H1 (cell line): ENCODE results near the gene HEATR9. TPM values are rescaled to one million over a fixed set of nuclear protein-coding genes. Genes with fewer than 3 reads are reported as not detected.

Experiments
- CTCF ChIA-PET: fragments of 300-600 bp; sonication (Branson Sonifier 250); formaldehyde crosslinking; loops from one replicate; lab custom pipeline; 2021; ENCODE audit not compliant: partially characterized antibody; lab: Charles Lee
- POLR2A ChIA-PET: fragments of 300-600 bp; sonication (Branson Sonifier 250); formaldehyde crosslinking; loops from one replicate; lab custom pipeline; 2021; ENCODE audit warnings: inconsistent platforms; ENCODE audit not compliant: partially characterized antibody; lab: Charles Lee
- DNase-seq, 2 experiments: peaks; one replicate each; pipeline versions ENCODE4 v3.0.0 to v3.0.0-alpha.2; 2010 to 2022; ENCODE audit warnings: low spot score in 2 of 2, low read depth in 1 of 2, mixed read lengths in 1 of 2
- FAIRE-seq: peaks from 2 replicates; lab custom pipeline; 2011; peaks lifted over from hg19 to GRCh38; lab: Jason Lieb, UNC
- H2AFZ ChIP-seq: 2 replicates; pipeline ENCODE4 v1.8.1; 2012; ENCODE audit warnings: low read length, inconsistent platforms
- H2AK5ac ChIP-seq: 2 replicates; pipeline ENCODE4 v1.6.1; 2013; ENCODE audit warnings: low read depth, low read length
- H2BK120ac ChIP-seq: replicated peaks from 2 replicates; pipeline ENCODE3; 2013; ENCODE audit warnings: low read depth, low read length, inconsistent platforms
- H2BK12ac ChIP-seq: 2 replicates; pipeline ENCODE4 v1.6.1; 2013; ENCODE audit warnings: low read depth, low read length
- H2BK15ac ChIP-seq: 2 replicates; pipeline ENCODE4 v1.6.1; 2013; ENCODE audit warnings: low read length
- H2BK20ac ChIP-seq: 2 replicates; pipeline ENCODE4 v1.6.1; 2013; ENCODE audit warnings: low read length
- H2BK5ac ChIP-seq: 2 replicates; pipeline ENCODE4 v1.6.1; 2013; ENCODE audit warnings: low read depth, low read length
- H3K14ac ChIP-seq: 2 replicates; pipeline ENCODE4 v1.6.1; 2013; ENCODE audit warnings: inconsistent platforms; ENCODE audit not compliant: insufficient read length
- H3K18ac ChIP-seq: 2 replicates; pipeline ENCODE4 v1.6.1; 2013; ENCODE audit warnings: low read length; ENCODE audit errors: extremely low read depth
- H3K23ac ChIP-seq: 2 replicates; pipeline ENCODE4 v1.6.1; 2013; ENCODE audit warnings: inconsistent platforms; ENCODE audit not compliant: insufficient read length
- H3K23me2 ChIP-seq: 2 replicates; pipeline ENCODE4 v1.6.1; 2013; ENCODE audit warnings: low read depth, low read length
- H3K27ac ChIP-seq: 2 replicates; pipeline ENCODE4 v1.6.1; 2011; ENCODE audit warnings: low read depth, low read length, inconsistent platforms
- H3K27me3 ChIP-seq, 4 experiments: replicated peaks in 1 of 4; 1 replicate in 1 of 4; 2 replicates in 3 of 4; pipeline versions ENCODE4 v1.6.1 to v1.8.1; 2011 to 2013; ENCODE audit warnings: low read length in 3 of 4, mild to moderate bottlenecking in 3 of 4, inconsistent platforms in 2 of 4, mixed read lengths in 2 of 4, moderate library complexity in 1 of 4; ENCODE audit not compliant: control insufficient read depth in 3 of 4, insufficient read depth in 3 of 4; ENCODE audit errors: extremely low read depth in 1 of 4
- H3K36me3 ChIP-seq, 4 experiments: 2 replicates each; pipeline versions ENCODE4 v1.6.1 to v1.8.1; 2011 to 2013; ENCODE audit warnings: mild to moderate bottlenecking in 4 of 4, low read length in 3 of 4, moderate library complexity in 2 of 4, control low read depth in 1 of 4, inconsistent platforms in 1 of 4; ENCODE audit not compliant: insufficient read depth in 4 of 4, control insufficient read depth in 2 of 4
- H3K4ac ChIP-seq: replicated peaks from 2 replicates; pipeline ENCODE3; 2013; ENCODE audit warnings: low read length, low read depth, mixed read lengths, inconsistent platforms; ENCODE audit not compliant: insufficient read length
- H3K4me1 ChIP-seq, 4 experiments: replicated peaks in 1 of 4; 1 replicate in 1 of 4; 2 replicates in 3 of 4; pipeline versions ENCODE4 v1.6.1 to v1.8.1; 2011 to 2013; ENCODE audit warnings: low read length in 3 of 4, inconsistent platforms in 2 of 4, mixed read lengths in 1 of 4; ENCODE audit not compliant: insufficient read depth in 4 of 4, control insufficient read depth in 3 of 4
- H3K4me2 ChIP-seq, 2 experiments: 2 replicates each; pipeline versions ENCODE4 v1.6.1 to v1.8.1; 2011 to 2013; ENCODE audit warnings: low read depth in 2 of 2, low read length in 2 of 2, control low read depth in 1 of 2, inconsistent platforms in 1 of 2, mild to moderate bottlenecking in 1 of 2; ENCODE audit not compliant: insufficient read depth in 1 of 2
- H3K4me3 ChIP-seq, 4 experiments: fragments of 200-600, 300-600 bp in 1 of 4; sonication (generic), shearing (Covaris generic), sonication (Bioruptor Twin) in 1 of 4; 2 replicates each; pipeline versions ENCODE4 v1.5.1 to v1.8.1; 2011 to 2016; ENCODE audit warnings: low read length in 4 of 4, low read depth in 3 of 4, control low read depth in 2 of 4, inconsistent platforms in 2 of 4, mild to moderate bottlenecking in 2 of 4, mixed read lengths in 1 of 4, moderate library complexity in 1 of 4; ENCODE audit not compliant: insufficient read depth in 2 of 4; ENCODE audit errors: extremely low read depth in 1 of 4
- H3K56ac ChIP-seq: replicated peaks from 2 replicates; pipeline ENCODE3; 2013; ENCODE audit warnings: low read depth, mild to moderate bottlenecking, mixed read lengths, low read length, inconsistent platforms; ENCODE audit not compliant: insufficient read length
- H3K79me1 ChIP-seq: 2 replicates; pipeline ENCODE4 v1.6.1; 2013; ENCODE audit warnings: low read depth, low read length, control low read depth
- H3K79me2 ChIP-seq, 2 experiments: 2 replicates each; pipeline versions ENCODE4 v1.6.1 to v1.8.1; 2012 to 2013; ENCODE audit warnings: low read length in 2 of 2, mild to moderate bottlenecking in 2 of 2, inconsistent platforms in 1 of 2; ENCODE audit not compliant: insufficient read depth in 2 of 2, control insufficient read depth in 1 of 2
- H3K9ac ChIP-seq, 4 experiments: replicated peaks in 1 of 4; 1 replicate in 1 of 4; 2 replicates in 3 of 4; pipeline versions ENCODE4 v1.6.1 to v1.8.1; 2011 to 2013; ENCODE audit warnings: low read depth in 3 of 4, low read length in 3 of 4, control low read depth in 2 of 4, mild to moderate bottlenecking in 2 of 4, moderate library complexity in 2 of 4, inconsistent platforms in 1 of 4; ENCODE audit errors: extremely low read depth in 1 of 4
- H3K9me3 ChIP-seq, 2 experiments: 2 replicates each; pipeline versions ENCODE4 v1.6.1 to v1.8.1; 2012 to 2013; ENCODE audit warnings: mild to moderate bottlenecking in 2 of 2, moderate library complexity in 2 of 2, control low read depth in 1 of 2, inconsistent platforms in 1 of 2, low read depth in 1 of 2, low read length in 1 of 2, mixed read lengths in 1 of 2; ENCODE audit not compliant: insufficient read depth in 2 of 2
- H4K20me1 ChIP-seq, 2 experiments: replicated peaks in 1 of 2; 2 replicates each; pipeline versions ENCODE3 to v1.8.1; 2011 to 2013; ENCODE audit warnings: inconsistent platforms in 2 of 2, low read length in 2 of 2, mild to moderate bottlenecking in 1 of 2; ENCODE audit not compliant: insufficient read depth in 2 of 2, control insufficient read depth in 1 of 2
- H4K5ac ChIP-seq: 2 replicates; pipeline ENCODE4 v1.6.1; 2013; ENCODE audit warnings: low read length, low read depth, mixed read lengths, inconsistent platforms; ENCODE audit not compliant: insufficient read length
- H4K8ac ChIP-seq: 2 replicates; pipeline ENCODE4 v1.8.0; 2013; ENCODE audit warnings: mild to moderate bottlenecking, moderate library complexity, low read length, inconsistent platforms; ENCODE audit not compliant: insufficient read depth; ENCODE audit errors: extremely low read depth
- H4K91ac ChIP-seq: replicated peaks from 2 replicates; pipeline ENCODE3; 2013; ENCODE audit warnings: low read length, mixed read lengths, inconsistent platforms; ENCODE audit not compliant: insufficient read length
- CBX8 ChIP-seq: fragments of 300-800, 300-1000 bp; sonication (generic); IDR thresholded peaks from 2 replicates; pipeline ENCODE4 v1.7.1; 2016; ENCODE audit warnings: low read depth, low read length, borderline replicate concordance
- CHD1 ChIP-seq: IDR thresholded peaks from 2 replicates; pipeline ENCODE4 v1.6.1; 2012; ENCODE audit warnings: low read depth, low read length, improper control_type of control experiment
- GTF2F1 ChIP-seq: IDR thresholded peaks from 2 replicates; pipeline ENCODE4 v1.6.1; 2012; ENCODE audit warnings: low read depth, low read length, improper control_type of control experiment, borderline replicate concordance
- NRF1 ChIP-seq: IDR thresholded peaks from 2 replicates; pipeline ENCODE4 v1.6.1; 2011; ENCODE audit warnings: mild to moderate bottlenecking, low read depth, low read length, improper control_type of control experiment
- RBBP5 ChIP-seq: IDR thresholded peaks from 2 replicates; pipeline ENCODE4 v1.7.1; 2012; ENCODE audit warnings: low read depth, mild to moderate bottlenecking, inconsistent platforms, low read length, moderate library complexity, borderline replicate concordance
- SIN3A ChIP-seq, 2 experiments: IDR thresholded peaks in 1 of 2; conservative IDR thresholded peaks in 1 of 2; 2 replicates each; pipeline ENCODE4 v1.6.1; 2011 to 2012; ENCODE audit warnings: low read length in 2 of 2, improper control_type of control experiment in 1 of 2, low read depth in 1 of 2, mild to moderate bottlenecking in 1 of 2
- SIRT6 ChIP-seq: IDR thresholded peaks from one replicate; pipeline ENCODE4 v1.7.1; 2012; ENCODE audit warnings: low read length, inconsistent platforms
- SP2 ChIP-seq: IDR thresholded peaks from 2 replicates; pipeline ENCODE4 v1.6.1; 2012; ENCODE audit warnings: mild to moderate bottlenecking, low read length, inconsistent platforms
- TBP ChIP-seq: IDR thresholded peaks from 2 replicates; pipeline ENCODE4 v1.6.1; 2011; ENCODE audit warnings: low read depth, low read length, improper control_type of control experiment
- WGBS, 2 experiments: shearing (Covaris generic) in 1 of 2; methylation state at CpG; one replicate each; pipeline versions ENCODE4 v1.1.6 to v1.1.7; 2013 to 2015; ENCODE audit warnings: low lambda C conversion rate in 2 of 2, mixed read lengths in 2 of 2, inconsistent platforms in 1 of 2, low coverage in 1 of 2, missing lambda C conversion rate in 1 of 2; ENCODE audit not compliant: insufficient replicate concordance in 2 of 2, insufficient coverage in 1 of 2, insufficient read length in 1 of 2; ENCODE audit errors: extremely low coverage in 1 of 2, missing lambda C conversion rate in 1 of 2; 5-methylcytosine and 5-hydroxymethylcytosine counted together
- polyA plus RNA-seq, 7 experiments: library from polyadenylated mRNA; depleted of rRNA in 3 of 7; stranded (reverse) in 5 of 7; unstranded in 2 of 7; fragments of >200 nt in 5 of 7; fragments of 200-250 nt in 2 of 7; gene quantifications; 1 replicate in 5 of 7; 2 replicates in 1 of 7; 4 replicates in 1 of 7; pipeline versions ENCODE4 v1.2.1 to v1.2.3, GENCODE V29; 2011 to 2013; ENCODE audit warnings: missing spikeins in 2 of 7, mixed read lengths in 2 of 7
- total RNA-seq: library from RNA; stranded (reverse); fragmentation: NEBNext Ultra II Directional; extraction: Animal tissue kit (Norgen Biotek cat#: 25700); gene quantifications from 2 replicates; pipeline ENCODE4 v1.2.1, GENCODE V29; 2021
- TF ChIP-seq, protein P1 (sequence below): IDR thresholded peaks from 2 replicates; pipeline ENCODE4 v1.6.1; 2011; ENCODE audit warnings: low read depth, mild to moderate bottlenecking, low read length; ENCODE audit not compliant: insufficient read depth
- TF ChIP-seq, protein P2 (sequence below): IDR thresholded peaks from 2 replicates; pipeline ENCODE4 v1.6.1; 2012; ENCODE audit warnings: inconsistent platforms
- TF ChIP-seq, protein P3 (sequence below): IDR thresholded peaks from 2 replicates; pipeline ENCODE4 v1.6.1; 2012; ENCODE audit warnings: low read length, inconsistent platforms

HEATR9 gene
- total and polyA plus RNA-seq, 2 of the 8 experiments (the other 6 are each of a cell fraction or from before 2014, with no cell fraction given) = not detected

DNA sequence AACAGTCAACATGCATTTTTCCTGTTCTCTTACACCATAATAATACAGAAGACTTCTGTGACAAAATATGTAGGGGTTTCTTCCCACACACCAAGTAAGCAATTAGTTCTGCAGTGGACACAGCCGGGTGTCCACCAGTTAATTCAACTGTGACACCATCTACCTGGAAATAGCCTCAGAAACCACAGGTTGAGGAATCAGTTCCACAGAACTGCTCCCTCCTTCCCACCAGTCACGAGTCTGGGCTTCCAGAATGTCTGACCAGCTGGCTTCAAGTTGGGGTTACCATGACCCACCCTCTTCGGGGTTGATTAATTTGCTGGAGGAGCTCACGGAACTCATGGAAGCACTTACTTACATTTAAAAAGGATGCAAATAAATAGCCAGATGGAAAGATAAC lies 25.1 kb upstream of the HEATR9 start:
- Histone ChIP-seq H4K91ac (no peak overlapping the region), H3K79me1 (no peaks in the 10 kb centered on the region), H2BK120ac (no peak overlapping the region), H2AFZ (no peak overlapping the region), H2BK12ac (no peak overlapping the region), H4K20me1 (no peaks in the 10 kb centered on the region), H3K4me2 (no peak overlapping the region), H3K56ac (no peak overlapping the region), H4K5ac (no peak overlapping the region), H3K27ac (no peak overlapping the region), H2BK5ac (no peak overlapping the region), H3K4me1 (peaks cover 0 to 8% (median 3%) of the 10 kb centered on the region in 4 experiments; a peak in 5 of 7 replicates), H3K18ac (no peak overlapping the region), H3K79me2 (no peaks in the 10 kb centered on the region), H3K27me3 (no peaks in the 10 kb centered on the region), H3K23ac (no peak overlapping the region), H3K36me3 (no peaks in the 10 kb centered on the region), H4K8ac (no peak overlapping the region), H2BK15ac (no peak overlapping the region), H2AK5ac (no peak overlapping the region), H3K4me3 (no peak overlapping the region), H2BK20ac (no peak overlapping the region), H3K14ac (no peak overlapping the region), H3K9ac (no peak overlapping the region), H3K23me2 (no peaks in the 10 kb centered on the region), H3K9me3 (no peaks in the 10 kb centered on the region), H3K4ac (no peak overlapping the region)
- POLR2A ChIA-PET = no interaction called here
- FAIRE-seq (no peak), DNase-seq (no peak)
- WGBS, 2 experiments = 92% methylated on average over 4 of the region's 4 CpGs; no CpG with 5 or more reads in 1 of the 2 experiments
- CTCF ChIA-PET = no interaction called here
- TF ChIP-seq, protein P1, sequence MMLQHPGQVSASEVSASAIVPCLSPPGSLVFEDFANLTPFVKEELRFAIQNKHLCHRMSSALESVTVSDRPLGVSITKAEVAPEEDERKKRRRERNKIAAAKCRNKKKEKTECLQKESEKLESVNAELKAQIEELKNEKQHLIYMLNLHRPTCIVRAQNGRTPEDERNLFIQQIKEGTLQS = no peak
- TF ChIP-seq, protein P2, sequence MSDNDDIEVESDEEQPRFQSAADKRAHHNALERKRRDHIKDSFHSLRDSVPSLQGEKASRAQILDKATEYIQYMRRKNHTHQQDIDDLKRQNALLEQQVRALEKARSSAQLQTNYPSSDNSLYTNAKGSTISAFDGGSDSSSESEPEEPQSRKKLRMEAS = no peak
- TF ChIP-seq SP2 (no peak), GTF2F1 (no peak), SIRT6 (no peak), CBX8 (no peak), NRF1 (no peak), SIN3A (conservative IDR thresholded peaks at IDR 0.05 in 1 of 2, IDR thresholded peaks at IDR 0.05 in 1 of 2; ENCODE audit: low read depth in 1 of 2, low read length in 2 of 2) (no peak), TBP (no peak), RBBP5 (no peak), CHD1 (no peak)
- TF ChIP-seq, protein P3, sequence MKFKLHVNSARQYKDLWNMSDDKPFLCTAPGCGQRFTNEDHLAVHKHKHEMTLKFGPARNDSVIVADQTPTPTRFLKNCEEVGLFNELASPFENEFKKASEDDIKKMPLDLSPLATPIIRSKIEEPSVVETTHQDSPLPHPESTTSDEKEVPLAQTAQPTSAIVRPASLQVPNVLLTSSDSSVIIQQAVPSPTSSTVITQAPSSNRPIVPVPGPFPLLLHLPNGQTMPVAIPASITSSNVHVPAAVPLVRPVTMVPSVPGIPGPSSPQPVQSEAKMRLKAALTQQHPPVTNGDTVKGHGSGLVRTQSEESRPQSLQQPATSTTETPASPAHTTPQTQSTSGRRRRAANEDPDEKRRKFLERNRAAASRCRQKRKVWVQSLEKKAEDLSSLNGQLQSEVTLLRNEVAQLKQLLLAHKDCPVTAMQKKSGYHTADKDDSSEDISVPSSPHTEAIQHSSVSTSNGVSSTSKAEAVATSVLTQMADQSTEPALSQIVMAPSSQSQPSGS = no peak
